Right lobe of liver (tissue), 5 donors: ENCODE data around the gene HYAL3. TPM values are rescaled to one million over a fixed set of nuclear protein-coding genes. Genes with fewer than 3 reads are reported as not detected.

ENCODE experiments used
- total RNA-seq, 6 experiments: library from RNA; depleted of rRNA in 2 of 6; stranded (reverse); fragments of >200 nt in 2 of 6; fragmentation: NEBNext Ultra II Directional in 3 of 6; extraction: Animal tissue kit (Norgen Biotek cat#: 25700) in 3 of 6; gene quantifications; one replicate each; pipeline versions ENCODE4 v1.1.0 to v1.2.4, GENCODE V29; 2016 to 2023
- donor health status: DM: no; HTN: no; CAD: no.
- donor health status: DM: no; HTN: no; CAD: no.
- donor health status: DM: no; HTN: yes; CAD: no.
- donor health status: DM: no; HTN: yes; CAD: no.

HYAL3 gene
- total RNA-seq, 6 experiments from 2014 or later, result 1.8 to 7.5 (median 3.1) TPM

Other genes starting within 250 kb of the HYAL3 start
- 10 to 100 TPM; 42.1 to 62.4 (median 46.4) TPM for gene RBM5, start 210.5 kb downstream of the HYAL3 start, total RNA-seq
- 1 to 10 TPM; 1.2 to 5.9 (median 4.2) TPM for gene SEMA3F, start 144.1 kb downstream of the HYAL3 start, total RNA-seq
- under 1 TPM in 1 of 6 experiments, not detected in 5; 0.07 TPM for gene GNAT1, start 107.8 kb downstream of the HYAL3 start, total RNA-seq
- gene SLC38A3, start 94.1 kb downstream of the HYAL3 start, total RNA-seq, result 100 to 1,000 TPM in 4 of 6 experiments, 10 to 100 TPM in 2; 77.7 to 311 (median 190) TPM
- gene GNAI2, start 63.2 kb downstream of the HYAL3 start, total RNA-seq, result 100 to 1,000 TPM in 2 of 6 experiments, 10 to 100 TPM in 4; 73.3 to 125 (median 98.7) TPM
- gene SEMA3B, start 30.3 kb downstream of the HYAL3 start, total RNA-seq, result 1 to 10 TPM; 1.7 to 4.5 (median 2.6) TPM
- gene LSMEM2, start 20.3 kb downstream of the HYAL3 start, total RNA-seq, result not detected
- gene IFRD2, start 7.0 kb downstream of the HYAL3 start, total RNA-seq, result 10 to 100 TPM; 40.8 to 71.0 (median 56.3) TPM
- 1 to 10 TPM; 2.5 to 6.2 (median 3.5) TPM for gene NAA80, start within 50 bp of the HYAL3 start, total RNA-seq
- gene HYAL1, start 4.2 kb upstream of the HYAL3 start, total RNA-seq, result 100 to 1,000 TPM in 4 of 6 experiments, 10 to 100 TPM in 2; 90.6 to 157 (median 136) TPM
- 10 to 100 TPM; 13.0 to 41.6 (median 21.2) TPM for gene HYAL2, start 23.3 kb upstream of the HYAL3 start, total RNA-seq
- gene TUSC2, start 28.8 kb upstream of the HYAL3 start, total RNA-seq, result 10 to 100 TPM in 5 of 6 experiments, 1 to 10 TPM in 1; 9.7 to 36.9 (median 12.5) TPM
- 10 to 100 TPM in 3 of 6 experiments, 1 to 10 TPM in 3; 5.2 to 17.8 (median 9.1) TPM for gene RASSF1, start 41.4 kb upstream of the HYAL3 start, total RNA-seq
- under 1 TPM; 0.25 to 0.70 (median 0.46) TPM for gene ZMYND10, start 46.3 kb upstream of the HYAL3 start, total RNA-seq
- 10 to 100 TPM; 10.6 to 18.3 (median 14.4) TPM for gene NPRL2, start 51.4 kb upstream of the HYAL3 start, total RNA-seq
- gene CYB561D2, start 51.5 kb upstream of the HYAL3 start, total RNA-seq, result 10 to 100 TPM; 14.3 to 29.4 (median 20.7) TPM
- 10 to 100 TPM; 15.0 to 30.9 (median 19.2) TPM for gene TMEM115, start 60.1 kb upstream of the HYAL3 start, total RNA-seq
- gene CACNA2D2, start 204.2 kb upstream of the HYAL3 start, total RNA-seq, result under 1 TPM in 5 of 6 experiments, not detected in 1; 0.06 to 0.39 (median 0.26) TPM